DND-41 (cell line): ENCODE results near the gene MGAT5.

ENCODE experiments used
- ATAC-seq: fragments of 200-7000 bp; cut with Tn5 transposase; 3 replicates; pipeline ENCODE4 v1.9.1; 2021; ENCODE audit warnings: low read depth; ENCODE audit not compliant: insufficient read depth
- DNase-seq: peaks from one replicate; pipeline ENCODE4 v3.0.0-alpha.2; 2020
- H2AFZ ChIP-seq: 2 replicates; pipeline ENCODE4 v1.6.0; 2012; ENCODE audit warnings: low read depth, low read length
- H3K27ac ChIP-seq: 2 replicates; pipeline ENCODE4 v1.5.1; 2012; ENCODE audit warnings: low read length, inconsistent platforms
- H3K27me3 ChIP-seq: fragments of 200-600 bp; sonication (generic); 2 replicates; pipeline ENCODE4 v1.6.0; 2012; ENCODE audit warnings: low read length, mild to moderate bottlenecking, inconsistent platforms; ENCODE audit not compliant: insufficient read depth, poor library complexity
- H3K36me3 ChIP-seq: 2 replicates; pipeline ENCODE4 v1.5.1; 2012; ENCODE audit warnings: low read length, inconsistent platforms; ENCODE audit not compliant: insufficient read depth
- H3K4me1 ChIP-seq: 2 replicates; pipeline ENCODE4 v1.5.1; 2012; ENCODE audit warnings: mild to moderate bottlenecking, low read length; ENCODE audit not compliant: insufficient read depth
- H3K4me2 ChIP-seq: 2 replicates; pipeline ENCODE4 v1.6.0; 2012; ENCODE audit warnings: mild to moderate bottlenecking, moderate library complexity, low read length, inconsistent platforms; ENCODE audit not compliant: insufficient read depth
- H3K4me3 ChIP-seq, 2 experiments: fragments of 200-600 bp in 1 of 2; shearing (Covaris generic) in 1 of 2; 2 replicates each; pipeline ENCODE4 v1.5.1; 2012 to 2016; ENCODE audit warnings: inconsistent platforms in 2 of 2, low read length in 2 of 2, mild to moderate bottlenecking in 2 of 2, low read depth in 1 of 2, moderate library complexity in 1 of 2
- H3K79me2 ChIP-seq: 2 replicates; pipeline ENCODE4 v1.6.0; 2012; ENCODE audit warnings: low read length, inconsistent platforms; ENCODE audit not compliant: insufficient read depth
- H3K9ac ChIP-seq: 2 replicates; pipeline ENCODE4 v1.6.0; 2012; ENCODE audit warnings: low read depth, mild to moderate bottlenecking, inconsistent platforms, low read length, moderate library complexity
- H3K9me3 ChIP-seq: 2 replicates; pipeline ENCODE4 v1.5.1; 2012; ENCODE audit warnings: low read length, moderate library complexity, mild to moderate bottlenecking, inconsistent platforms; ENCODE audit not compliant: insufficient read depth, severe bottlenecking
- H4K20me1 ChIP-seq: 2 replicates; pipeline ENCODE4 v1.6.0; 2012; ENCODE audit warnings: low read length; ENCODE audit not compliant: insufficient read depth
- CTCF ChIP-seq: IDR thresholded peaks from 2 replicates; pipeline ENCODE4 v1.5.1; 2012; ENCODE audit warnings: borderline replicate concordance, low read length, moderate library complexity, mild to moderate bottlenecking; ENCODE audit not compliant: poor library complexity, severe bottlenecking; ENCODE audit errors: extremely low read depth
- EZH2 ChIP-seq: IDR thresholded peaks from 3 replicates; pipeline ENCODE4 v1.6.1; 2012; ENCODE audit warnings: borderline replicate concordance, low read depth, mild to moderate bottlenecking, moderate library complexity, low read length, inconsistent platforms; ENCODE audit not compliant: severe bottlenecking

Gene MGAT5

GRCh38 chr2:134465228-134466105 lies 211.6 kb downstream of the MGAT5 start:
- TF ChIP-seq CTCF (no peak), EZH2 (no peak)
- Histone ChIP-seq H3K27ac (no peak overlapping the region), H3K27me3 (no peaks in the 10 kb centered on the region), H2AFZ (no peak overlapping the region), H3K4me1 (peaks cover 22% of the 10 kb centered on the region), H3K4me2 (no peak overlapping the region), H3K9me3 (no peaks in the 10 kb centered on the region), H3K4me3 (no peak overlapping the region), H3K9ac (no peak overlapping the region), H3K79me2 (no peaks in the 10 kb centered on the region), H4K20me1 (no peaks in the 10 kb centered on the region), H3K36me3 (no peaks in the 10 kb centered on the region)
- no peak for DNase-seq
- no peak for ATAC-seq

GRCh38 chr2:134466141-134466540 lies 212.3 kb downstream of the MGAT5 start:
- no peak overlapping the region for H3K9ac ChIP-seq
- no peaks in the 10 kb centered on the region for H3K27me3 ChIP-seq
- no peaks in the 10 kb centered on the region for H3K36me3 ChIP-seq
- no peak overlapping the region for H3K4me2 ChIP-seq
- H3K4me3 ChIP-seq: no peak overlapping the region
- H3K4me1 ChIP-seq: peaks cover 22% of the 10 kb centered on the region
- no peaks in the 10 kb centered on the region for H3K79me2 ChIP-seq
- no peak overlapping the region for H2AFZ ChIP-seq
- H4K20me1 ChIP-seq: no peaks in the 10 kb centered on the region
- TF ChIP-seq CTCF: peak; percentile 62
- no peak for TF ChIP-seq EZH2
- no peak overlapping the region for H3K27ac ChIP-seq
- DNase-seq (peak; percentile 47), ATAC-seq (no peak; the same call in 2 of the 3 replicates)
- no peaks in the 10 kb centered on the region for H3K9me3 ChIP-seq

GRCh38 chr2:134468164-134468563 lies 214.3 kb downstream of the MGAT5 start:
- DNase-seq (peak; percentile 22), ATAC-seq (peak; percentile 74)
- Histone ChIP-seq H3K27ac (peak overlapping the region; percentile 62; the same call in 1 of the 2 replicates), H4K20me1 (no peaks in the 10 kb centered on the region), H3K9me3 (no peaks in the 10 kb centered on the region), H3K36me3 (no peaks in the 10 kb centered on the region), H3K4me3 (no peak overlapping the region), H3K4me2 (no peak overlapping the region), H2AFZ (no peak overlapping the region; the same call in 1 of the 2 replicates), H3K79me2 (no peaks in the 10 kb centered on the region), H3K4me1 (peaks cover 22% of the 10 kb centered on the region), H3K27me3 (no peaks in the 10 kb centered on the region), H3K9ac (no peak overlapping the region)
- TF ChIP-seq CTCF: no peak
- TF ChIP-seq EZH2: no peak
